H7 (cell line): ENCODE measurements around the gene ZFYVE28. TPM values are rescaled to one million over a fixed set of nuclear protein-coding genes. Genes with fewer than 3 reads are reported as not detected.
"Not testable (repeated sequence)": the region's sequence is repeated elsewhere in the genome, so short reads cannot be mapped to it uniquely, and the experiment has no call there.

ENCODE experiments used
- DNase-seq: peaks from one replicate; pipeline ENCODE4 v3.0.0; 2012
- H3K27me3 ChIP-seq: 2 replicates; pipeline ENCODE4 v1.6.0; 2011; ENCODE audit warnings: mild to moderate bottlenecking, low read length; ENCODE audit not compliant: control insufficient read depth, insufficient read depth
- H3K36me3 ChIP-seq: replicated peaks from 2 replicates; pipeline ENCODE4 v1.5.1; 2011; ENCODE audit warnings: low read length; ENCODE audit not compliant: control insufficient read depth, insufficient read depth
- H3K4me3 ChIP-seq: 2 replicates; pipeline ENCODE4 v1.5.1; 2011; ENCODE audit warnings: low read depth, mild to moderate bottlenecking, control low read depth, low read length, moderate library complexity; ENCODE audit not compliant: insufficient read depth
- total RNA-seq: library from RNA; depleted of rRNA; stranded (reverse); fragments of >200 nt; shearing (Covaris generic); gene quantifications from 2 replicates; pipeline ENCODE4 v1.2.3, GENCODE V29; 2014

Gene ZFYVE28
- total RNA-seq, 1 experiment from 2014 or later, result 2.1 TPM

DNA sequence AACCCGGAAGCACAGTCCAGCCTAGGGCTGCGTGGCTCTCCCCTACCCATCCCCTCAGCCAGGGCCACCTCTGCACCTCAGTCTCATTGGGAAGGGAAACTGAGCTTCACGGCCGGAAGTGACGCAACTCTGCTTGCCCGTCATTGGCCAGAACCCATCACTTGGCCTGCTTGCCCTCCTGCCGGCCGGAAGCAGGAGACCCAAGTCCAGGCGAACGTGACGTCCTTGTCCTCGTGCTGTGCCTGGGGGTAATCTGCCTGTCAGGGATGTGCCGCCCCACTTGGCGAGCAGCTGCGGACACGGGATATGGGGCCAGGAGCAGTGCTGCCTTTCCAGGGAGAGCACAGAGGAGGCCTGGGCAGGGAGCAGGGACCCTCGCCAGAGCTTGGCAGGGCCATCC is 31.2 kb downstream of the ZFYVE28 start:
- Histone ChIP-seq H3K36me3 (no peaks in the 10 kb centered on the region), H3K27me3 (no peaks in the 10 kb centered on the region; the same call in none of the 2 replicates), H3K4me3 (no peak overlapping the region)
- DNase-seq, result no peak

DNA sequence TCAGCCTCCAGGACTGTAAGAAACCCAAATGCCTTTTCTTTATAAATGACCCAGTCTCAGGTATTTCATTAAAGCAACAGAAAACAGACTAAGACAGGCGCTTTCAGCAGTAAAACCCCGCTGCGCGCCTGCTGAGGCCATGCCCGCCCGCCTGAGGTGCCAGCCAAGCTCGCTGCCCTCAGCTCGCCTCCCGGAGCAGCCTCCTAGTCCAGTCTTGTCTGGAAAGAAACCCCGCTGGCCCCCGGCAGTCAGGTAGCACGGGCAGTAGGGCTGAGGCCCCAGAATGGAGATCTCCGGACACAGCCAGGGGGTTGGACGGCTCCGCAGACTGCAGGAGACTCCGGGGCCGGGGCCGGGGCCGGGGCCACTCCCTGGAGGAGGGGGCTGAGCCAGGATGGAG is 31.7 kb downstream of the ZFYVE28 start:
- no peak overlapping the region for H3K4me3 ChIP-seq
- no peak for DNase-seq
- no peaks in the 10 kb centered on the region; the same call in none of the 2 replicates for H3K27me3 ChIP-seq
- H3K36me3 ChIP-seq, result no peaks in the 10 kb centered on the region

DNA sequence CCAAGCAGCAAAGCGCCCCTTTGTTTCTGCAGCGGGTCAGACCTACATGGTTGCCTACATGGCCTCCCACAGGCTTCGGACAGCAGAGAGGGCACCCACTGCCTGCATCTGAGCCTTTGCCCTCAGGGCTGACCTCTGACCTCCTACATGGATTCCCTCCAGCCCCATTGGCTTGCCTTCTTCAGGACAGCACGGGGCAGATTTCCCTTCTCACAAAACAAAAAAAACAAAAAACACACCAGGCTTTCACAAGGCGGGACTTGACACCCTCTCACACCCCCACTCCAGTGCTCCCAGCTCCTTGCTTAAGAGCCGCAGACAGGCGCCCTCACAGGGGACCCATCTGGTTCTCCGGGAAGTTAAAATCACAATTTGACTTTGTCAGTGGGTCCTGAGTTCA is 32.9 kb downstream of the ZFYVE28 start:
- H3K4me3 ChIP-seq, result no peak overlapping the region
- DNase-seq, result no peak
- no peaks in the 10 kb centered on the region; the same call in none of the 2 replicates for H3K27me3 ChIP-seq
- H3K36me3 ChIP-seq, result no peaks in the 10 kb centered on the region

DNA sequence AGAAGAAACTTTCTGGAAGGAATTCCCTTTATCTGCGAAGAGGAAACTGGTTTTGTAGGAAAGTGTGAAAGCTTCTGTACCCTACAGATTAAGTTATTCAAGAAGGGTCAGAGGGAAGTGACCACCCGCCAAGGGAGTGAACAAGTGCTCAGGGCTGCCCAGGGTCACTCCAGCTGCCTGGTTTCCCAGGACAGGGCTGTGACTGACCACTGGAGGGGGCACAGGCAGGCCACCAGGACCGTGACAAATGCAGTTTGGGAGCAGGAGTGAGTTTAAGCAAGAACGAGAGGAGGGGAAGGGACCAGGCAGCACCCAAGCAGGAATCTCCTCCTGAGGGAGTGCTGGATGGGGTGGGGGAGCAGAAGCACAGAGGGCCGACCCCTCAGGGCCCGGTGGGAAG is 34.2 kb downstream of the ZFYVE28 start:
- Histone ChIP-seq H3K36me3 (no peaks in the 10 kb centered on the region), H3K27me3 (no peaks in the 10 kb centered on the region; the same call in 1 of the 2 replicates), H3K4me3 (no peak overlapping the region)
- no peak for DNase-seq

DNA sequence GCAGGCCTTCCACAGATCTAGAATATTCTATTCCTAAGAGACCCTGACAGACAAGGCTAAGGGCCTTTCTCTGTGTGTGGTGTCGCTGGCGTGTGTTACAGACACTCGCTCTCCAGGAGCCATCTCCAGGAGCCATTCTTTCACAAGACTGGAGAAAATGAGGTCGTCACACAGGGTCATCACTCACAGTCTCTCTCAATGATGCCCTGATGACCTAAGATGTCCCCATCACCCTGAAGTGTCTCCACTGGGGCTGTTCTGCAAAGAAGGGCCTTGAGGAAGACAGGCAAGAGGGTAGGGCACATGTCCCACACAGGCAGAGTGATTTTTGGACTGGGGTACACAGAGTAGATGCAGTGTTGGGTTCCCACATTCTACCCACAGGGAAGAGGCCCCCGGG is 34.7 kb downstream of the ZFYVE28 start:
- Histone ChIP-seq H3K36me3 (no peaks in the 10 kb centered on the region), H3K4me3 (no peak overlapping the region)
- DNase-seq, result no peak

DNA sequence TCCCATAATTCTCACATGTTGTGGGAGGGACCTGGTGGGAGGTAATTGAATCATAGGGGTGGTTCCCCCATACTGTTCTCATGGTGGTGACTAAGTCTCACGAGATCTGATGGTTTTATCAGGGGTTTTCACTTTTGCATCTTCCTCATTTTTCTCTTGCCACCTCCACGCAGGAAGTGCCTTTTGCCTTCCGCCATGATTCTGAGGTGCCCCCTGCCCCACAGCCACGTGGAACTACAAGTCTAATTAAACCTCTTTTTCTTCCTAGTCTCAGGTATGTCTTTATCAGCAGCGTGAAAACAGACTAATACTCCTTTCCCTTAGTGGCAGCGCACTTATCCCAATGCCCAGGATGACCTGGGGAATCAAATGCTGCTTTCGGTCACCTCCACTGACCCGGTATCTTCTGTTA is 35.2 kb downstream of the ZFYVE28 start:
- not testable (repeated sequence) for H3K4me3 ChIP-seq, DNase-seq, H3K36me3 ChIP-seq, H3K27me3 ChIP-seq

More for the DNA sequence above, 34.7 kb downstream of the ZFYVE28 start:
- H3K27me3 ChIP-seq, result no peaks in the 10 kb centered on the region; the same call in 1 of the 2 replicates

DNA sequence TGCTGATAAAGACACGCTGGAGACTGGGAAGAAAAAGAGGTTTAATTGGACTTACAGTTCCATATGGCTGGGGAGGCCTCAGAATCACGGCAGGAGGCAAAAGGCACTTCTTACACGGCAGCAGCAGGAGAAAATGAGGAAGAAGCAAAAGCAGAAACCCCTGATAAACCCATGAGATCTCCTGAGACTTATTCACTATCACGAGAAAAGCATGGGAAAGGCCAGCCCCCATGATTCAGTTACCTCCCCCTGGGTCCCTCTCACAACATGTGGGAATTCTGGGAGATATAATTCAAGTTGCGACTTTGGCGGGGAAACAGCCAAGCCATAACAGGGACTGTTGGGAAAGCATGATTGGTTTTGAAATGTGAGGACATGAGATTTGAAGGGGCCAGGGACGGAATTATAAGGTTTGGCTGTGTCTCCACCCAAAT is 35.7 kb downstream of the ZFYVE28 start:
- H3K4me3 ChIP-seq, H3K27me3 ChIP-seq, H3K36me3 ChIP-seq, DNase-seq: not testable (repeated sequence)

DNA sequence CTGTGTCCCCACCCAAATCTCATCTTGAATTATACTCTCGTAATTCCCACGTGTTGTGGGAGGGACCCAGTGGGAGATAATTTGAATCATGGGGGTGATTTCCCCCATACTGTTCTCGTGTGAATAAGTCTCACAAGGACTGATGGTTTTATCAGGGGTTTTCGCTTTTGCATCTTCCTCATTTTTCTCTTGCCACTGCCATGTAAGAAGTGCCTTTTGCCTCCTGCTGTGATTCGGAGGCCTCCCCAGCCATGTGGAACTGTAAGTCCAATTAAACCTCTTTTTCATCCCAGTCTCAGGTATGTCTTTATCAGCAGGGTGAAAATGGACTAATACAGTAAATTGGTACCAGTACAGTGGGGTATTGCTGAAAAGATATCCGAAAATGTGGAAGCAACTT is 37.9 kb downstream of the ZFYVE28 start:
- DNase-seq, H3K4me3 ChIP-seq, H3K27me3 ChIP-seq, H3K36me3 ChIP-seq: not testable (repeated sequence)

DNA sequence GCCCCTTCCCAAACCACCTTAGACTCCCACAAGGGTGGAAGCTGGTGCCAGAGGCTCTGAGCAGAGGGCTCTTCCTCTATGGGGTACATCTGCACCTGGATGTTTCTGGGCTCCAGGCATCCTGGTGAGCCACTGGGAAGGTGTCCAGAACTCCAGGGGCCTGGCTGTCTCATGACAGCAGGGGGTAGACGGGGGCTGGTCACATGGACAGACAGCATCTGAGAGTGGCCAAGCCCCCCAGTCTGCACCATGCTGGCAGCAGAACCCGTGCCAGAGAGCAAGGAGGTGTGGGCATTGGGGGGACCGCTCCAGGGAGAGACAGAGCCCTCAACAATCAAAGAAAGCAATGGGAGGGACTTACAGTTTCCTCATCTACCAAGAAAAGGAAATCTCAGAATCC is 39.5 kb downstream of the ZFYVE28 start:
- H3K27me3 ChIP-seq, result no peaks in the 10 kb centered on the region
- no peaks in the 10 kb centered on the region for H3K36me3 ChIP-seq
- H3K4me3 ChIP-seq, result no peak overlapping the region
- no peak for DNase-seq

DNA sequence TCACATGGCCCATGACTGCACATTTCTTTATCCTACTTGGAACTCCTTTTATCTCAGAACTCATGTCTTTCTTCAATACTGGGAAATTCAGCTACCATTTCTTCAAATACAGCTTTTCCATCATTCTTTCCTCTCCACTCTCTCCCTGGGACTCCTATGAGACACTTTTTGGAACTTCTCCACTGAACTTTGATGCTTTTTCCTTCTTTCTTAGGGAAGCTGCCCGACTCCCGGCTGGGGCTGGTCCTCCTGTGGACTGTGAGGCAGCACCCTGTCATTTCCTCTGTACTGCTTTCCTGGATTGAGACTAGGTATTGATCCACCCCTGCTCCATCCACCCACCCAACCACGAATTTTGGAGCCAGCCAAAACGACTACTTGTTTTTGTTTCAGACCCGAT is 40.0 kb downstream of the ZFYVE28 start:
- Histone ChIP-seq H3K27me3 (no peaks in the 10 kb centered on the region), H3K4me3 (no peak overlapping the region), H3K36me3 (no peaks in the 10 kb centered on the region)
- DNase-seq, result no peak

DNA sequence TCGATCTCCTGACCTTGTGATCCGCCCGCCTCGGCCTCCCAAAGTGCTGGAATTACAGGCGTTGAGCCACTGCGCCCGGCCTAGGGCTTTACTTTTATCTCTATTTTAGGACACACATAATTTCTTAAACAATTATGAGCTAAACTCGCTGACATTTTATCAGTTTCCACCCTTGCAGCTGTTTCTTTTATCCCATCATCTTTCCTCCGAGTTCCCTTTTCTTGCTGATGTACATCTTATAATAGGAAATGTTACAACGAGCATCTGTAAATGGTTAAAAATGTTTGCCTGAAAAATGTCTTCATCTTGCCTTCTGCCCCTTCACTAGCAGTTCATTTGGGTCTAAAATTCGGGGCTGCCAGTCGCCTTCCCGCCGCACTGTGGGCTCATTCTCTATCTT is 41.2 kb downstream of the ZFYVE28 start:
- DNase-seq, result no peak
- H3K36me3 ChIP-seq, result no peaks in the 10 kb centered on the region
- no peaks in the 10 kb centered on the region for H3K27me3 ChIP-seq
- H3K4me3 ChIP-seq, result no peak overlapping the region

DNA sequence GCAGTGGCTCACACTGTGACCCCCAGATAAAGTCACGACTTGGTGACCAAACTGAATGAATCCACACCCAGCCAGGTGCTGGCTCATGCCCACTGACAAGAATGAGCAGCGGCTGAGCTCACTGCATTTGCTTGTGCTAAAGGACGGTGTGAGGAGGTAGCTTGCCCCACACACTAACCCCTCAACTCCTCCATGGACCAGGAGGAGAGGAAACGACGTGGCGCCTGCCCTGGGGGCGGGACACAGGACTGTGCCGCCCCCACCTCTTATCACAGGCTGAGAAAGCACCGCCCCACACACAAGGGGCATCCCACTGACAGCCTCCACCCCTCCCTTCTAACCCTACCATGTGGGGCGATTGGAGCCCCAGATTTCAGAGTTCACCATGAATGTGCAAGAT is 43.0 kb downstream of the ZFYVE28 start:
- Histone ChIP-seq H3K4me3 (no peak overlapping the region), H3K27me3 (no peaks in the 10 kb centered on the region), H3K36me3 (no peaks in the 10 kb centered on the region)
- DNase-seq, result no peak

DNA sequence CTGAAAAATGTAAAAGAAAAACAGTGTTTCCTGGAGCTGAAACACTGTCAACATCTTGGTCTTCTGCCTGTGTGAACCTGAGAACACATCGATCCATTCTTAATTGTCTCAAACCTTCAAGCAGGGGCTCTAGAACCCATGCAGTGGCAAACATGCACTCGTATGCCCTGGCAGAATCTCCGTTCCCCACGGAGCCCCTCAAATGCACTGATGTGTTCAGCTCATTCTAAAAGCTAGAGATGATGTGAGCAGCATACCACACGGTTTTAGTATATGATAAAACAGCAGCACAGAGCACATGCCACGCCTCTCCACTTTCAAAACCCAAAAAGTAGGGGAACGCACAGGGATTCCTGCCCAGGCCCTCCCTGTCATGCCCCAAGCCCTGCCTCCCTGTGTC is 44.9 kb downstream of the ZFYVE28 start:
- H3K4me3 ChIP-seq, result no peak overlapping the region
- H3K27me3 ChIP-seq, result no peaks in the 10 kb centered on the region
- no peaks in the 10 kb centered on the region for H3K36me3 ChIP-seq
- no peak for DNase-seq

DNA sequence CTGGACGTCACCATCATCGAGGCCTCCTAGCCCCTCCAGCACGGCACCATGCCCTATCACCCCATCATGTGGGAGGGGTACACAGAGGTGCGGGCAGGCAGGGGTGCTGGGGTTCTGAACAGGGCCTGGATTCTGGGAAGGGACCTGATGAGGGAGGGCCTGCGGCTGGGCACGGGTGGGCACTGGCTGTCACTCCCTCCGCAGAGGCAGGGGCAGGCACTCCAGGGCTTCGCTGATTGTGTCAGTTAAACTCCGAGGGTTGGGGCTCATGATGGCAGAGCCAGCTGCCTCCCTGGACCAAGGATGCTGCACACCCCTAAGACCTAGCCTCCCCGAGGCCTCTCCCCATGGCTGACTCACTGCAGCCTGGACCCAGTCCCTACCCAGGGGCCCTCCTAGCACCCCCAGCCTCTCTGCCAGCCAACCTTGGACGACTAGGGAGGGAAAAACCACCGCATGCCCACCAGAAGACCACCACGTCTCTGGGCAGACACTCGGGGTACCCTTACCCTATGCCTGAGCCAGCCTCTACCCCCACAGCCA is 45.9 kb downstream of the ZFYVE28 start:
- Histone ChIP-seq H3K27me3 (no peaks in the 10 kb centered on the region), H3K4me3 (no peak overlapping the region), H3K36me3 (no peaks in the 10 kb centered on the region)
- no peak for DNase-seq

DNA sequence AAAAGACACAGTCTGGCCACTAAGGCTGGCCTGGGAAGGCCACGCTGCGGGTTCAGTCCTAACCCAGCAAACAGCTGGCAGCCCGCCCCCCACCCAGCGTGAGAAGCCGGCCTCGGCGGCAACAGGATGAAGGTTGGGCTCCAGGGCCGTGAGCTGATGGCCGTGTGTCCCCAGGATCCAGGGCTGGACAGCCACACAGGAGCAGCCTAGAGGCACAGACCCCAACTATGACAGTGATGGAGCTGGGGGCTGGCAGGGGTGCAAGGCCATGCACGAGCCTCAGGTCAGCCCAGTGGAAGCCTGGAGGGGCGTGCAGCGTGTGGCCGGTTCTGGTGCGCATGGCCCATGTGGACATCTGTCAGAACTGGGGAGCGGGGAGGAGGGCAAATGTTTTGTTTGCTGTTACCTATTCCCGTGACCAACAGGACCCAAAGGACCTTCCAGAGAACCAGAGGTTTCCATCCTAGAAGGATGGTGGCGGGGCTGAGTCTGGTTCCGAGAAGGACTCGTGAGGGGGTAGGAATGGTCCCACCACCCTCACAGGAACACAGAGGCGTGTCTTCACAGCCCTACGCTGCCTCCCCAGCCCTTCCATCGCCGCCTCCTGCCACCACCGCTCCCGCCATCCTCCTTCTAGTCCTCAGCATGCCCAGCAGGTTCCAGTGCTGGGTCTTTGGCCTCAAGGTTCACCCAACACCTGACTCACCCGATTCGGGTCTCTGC is 46.5 kb downstream of the ZFYVE28 start:
- peak; percentile 65 for DNase-seq
- H3K36me3 ChIP-seq, result no peaks in the 10 kb centered on the region
- no peaks in the 10 kb centered on the region for H3K27me3 ChIP-seq
- no peak overlapping the region for H3K4me3 ChIP-seq
